ENCODE measurements around the gene TANC1. TPM values are rescaled to one million over a fixed set of nuclear protein-coding genes. Genes with fewer than 3 reads are reported as not detected.
A peak's percentile ranks its signal among the peaks of the same experiment; 100 is the strongest.

TANC1 gene
- total and polyA plus RNA-seq, 4 donors, result 23.0 to 31.6 (median 25.0) TPM

DNA sequence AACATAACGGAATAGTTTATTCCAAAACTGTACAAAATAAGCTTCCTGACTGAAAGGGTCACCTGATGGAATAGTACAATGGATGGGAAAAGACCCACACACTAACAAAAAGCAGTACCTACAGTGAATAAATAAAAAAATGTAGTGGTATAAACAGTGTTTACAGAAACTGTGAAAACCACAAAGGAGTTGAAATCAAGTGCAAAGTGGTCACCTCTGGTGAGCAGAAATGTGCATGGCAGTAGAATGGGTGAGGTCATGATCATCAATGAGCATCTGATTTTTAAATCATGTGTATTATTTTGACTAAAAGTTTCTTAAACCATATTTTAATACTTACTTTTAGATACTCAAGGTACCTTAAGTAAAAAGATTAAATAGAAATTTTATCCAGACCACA, 306.7 kb downstream of the TANC1 start:
- Histone ChIP-seq H3K27me3 (ENCODE audit: control insufficient read depth, insufficient read depth, low read length) (no peaks in the 10 kb centered on the region), H3K9me3 (ENCODE audit: control insufficient read depth, insufficient read depth, low read length) (no peaks in the 10 kb centered on the region), H3K4me1 (ENCODE audit: control insufficient read depth, insufficient read depth, low read length) (no peaks in the 10 kb centered on the region), H3K36me3 (ENCODE audit: control insufficient read depth, insufficient read depth, low read length) (no peaks in the 10 kb centered on the region), H3K27ac (ENCODE audit: low read depth, low read length) (no peak overlapping the region), H3K4me3 (ENCODE audit: low read depth, low read length) (no peak overlapping the region)
- no peak for DNase-seq (ENCODE audit: low read depth in 4 of 6, low spot score in 6 of 6)
- no CpG with 5 or more reads among the region's 1 CpG for WGBS (ENCODE audit: insufficient coverage)

DNA sequence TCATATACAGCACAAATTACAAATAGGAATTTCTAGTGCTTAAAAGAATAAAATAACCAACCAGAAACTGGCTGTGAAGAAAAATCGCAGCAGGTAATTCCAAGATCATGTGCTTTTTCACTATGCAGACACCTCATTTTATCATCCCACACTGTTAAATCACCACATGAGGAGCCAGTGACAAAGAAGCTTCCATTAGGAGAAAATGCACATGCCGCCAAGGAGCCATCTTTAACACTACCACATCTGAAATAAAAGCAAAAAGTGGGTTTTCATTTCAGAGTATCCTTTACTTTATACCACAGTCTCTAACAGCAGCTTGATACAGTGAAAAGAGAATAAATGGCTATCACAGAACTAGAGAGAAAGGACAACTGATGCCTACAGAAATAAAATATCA, 311.3 kb downstream of the TANC1 start:
- peak in 1 of 6 donors; percentile 55 for DNase-seq (ENCODE audit: low read depth in 4 of 6, low spot score in 6 of 6)
- Histone ChIP-seq H3K9me3 (ENCODE audit: control insufficient read depth, insufficient read depth, low read length) (no peaks in the 10 kb centered on the region), H3K27me3 (ENCODE audit: control insufficient read depth, insufficient read depth, low read length) (no peaks in the 10 kb centered on the region), H3K27ac (ENCODE audit: low read depth, low read length) (no peak overlapping the region), H3K36me3 (ENCODE audit: control insufficient read depth, insufficient read depth, low read length) (no peaks in the 10 kb centered on the region), H3K4me1 (ENCODE audit: control insufficient read depth, insufficient read depth, low read length) (no peaks in the 10 kb centered on the region), H3K4me3 (ENCODE audit: low read depth, low read length) (no peak overlapping the region)
- WGBS (ENCODE audit: insufficient coverage), result no CpG with 5 or more reads among the region's 2 CpGs

DNA sequence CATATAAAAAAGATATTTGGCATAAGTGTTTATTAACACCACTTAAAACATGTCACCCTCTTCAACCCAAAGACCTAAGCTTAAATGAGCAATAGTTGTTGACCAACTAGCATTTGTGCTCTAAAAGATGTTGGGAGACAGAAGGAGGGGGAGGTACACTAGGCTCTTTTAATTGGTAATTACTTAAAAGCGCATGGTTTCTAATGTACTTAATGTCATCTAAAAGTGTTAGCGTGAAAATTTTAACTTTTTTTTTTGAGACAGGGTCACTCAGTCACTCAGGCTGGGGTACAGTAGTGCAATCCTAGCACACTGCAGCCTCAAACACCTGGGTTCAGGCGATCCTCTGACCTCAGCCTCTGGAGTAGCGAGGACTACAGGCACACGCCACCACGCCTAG, 312.6 kb downstream of the TANC1 start:
- 100% methylated on average over 2 of the region's 6 CpGs for WGBS (ENCODE audit: insufficient coverage)

More for the DNA sequence above, 312.6 kb downstream of the TANC1 start:
- H3K4me3 ChIP-seq (ENCODE audit: low read depth, low read length), result no peak overlapping the region
- H3K27me3 ChIP-seq (ENCODE audit: control insufficient read depth, insufficient read depth, low read length), result no peaks in the 10 kb centered on the region
- no peak overlapping the region for H3K27ac ChIP-seq (ENCODE audit: low read depth, low read length)
- peaks cover 8% of the 10 kb centered on the region for H3K4me1 ChIP-seq (ENCODE audit: control insufficient read depth, insufficient read depth, low read length)
- DNase-seq (ENCODE audit: low read depth in 4 of 6, low spot score in 6 of 6), result no peak
- no peaks in the 10 kb centered on the region for H3K9me3 ChIP-seq (ENCODE audit: control insufficient read depth, insufficient read depth, low read length)
- H3K36me3 ChIP-seq (ENCODE audit: control insufficient read depth, insufficient read depth, low read length), result no peaks in the 10 kb centered on the region

Small RNA genes within 50 kb of the gene (small RNA-seq; reads per million reads assigned to genes)
- gene MIR6888 (ENCODE audit: low replicate concordance) (0.08 reads per million), gene RNU2-21P (ENCODE audit: low replicate concordance) (not detected), gene RNU6-580P (ENCODE audit: low replicate concordance) (not detected)

Other genes starting within 250 kb of the TANC1 start
- 1 to 10 TPM in 1 of 2 donors, under 1 TPM in 1; 0.89 to 1.8 TPM for gene DAPL1, start 173.3 kb upstream of the TANC1 start, total RNA-seq
- gene DAPL1, start 173.3 kb upstream of the TANC1 start, polyA plus RNA-seq (ENCODE audit: insufficient read length in 2 of 2), result 1 to 10 TPM in 1 of 2 donors, not detected in 1; 1.1 TPM